Body of pancreas (tissue), 4 donors: ENCODE data around the gene SLC16A7.

ENCODE experiments used
- CTCF ChIP-seq, 7 experiments: fragments of 450-650 bp in 4 of 7; fragments of 200-600 bp in 3 of 7; sonication (generic) in 3 of 7; IDR thresholded peaks; one replicate each; pipeline ENCODE4 v1.5.1; 2016 to 2019; ENCODE audit warnings: antibody characterized with exemption in 7 of 7
- POLR2A ChIP-seq, 3 donors: fragments of 450-650 bp; IDR thresholded peaks; one replicate each; pipeline ENCODE4 v1.6.1; 2016; ENCODE audit warnings: antibody characterized with exemption in 3 of 3, mild to moderate bottlenecking in 2 of 3

GRCh38 chr12:59559696-59560095 is 36.1 kb upstream of the SLC16A7 start:
- no peak for TF ChIP-seq POLR2A (IDR thresholded peaks at IDR 0.05)
- TF ChIP-seq CTCF (IDR thresholded peaks at IDR 0.05), result no peak
